Hippocampal formation (tissue), 2 donors: ENCODE measurements around the gene SALL4.
A peak's percentile ranks its signal among the peaks of the same experiment; 100 is the strongest.
"Not testable (repeated sequence)": the region's sequence is repeated elsewhere in the genome, so short reads cannot be mapped to it uniquely, and the experiment has no call there.

Experiments used
- DNase-seq, 2 donors: peaks; one replicate each; lab custom pipeline; 2025; lab: John Stamatoyannopoulos, UW

SALL4 gene

DNA sequence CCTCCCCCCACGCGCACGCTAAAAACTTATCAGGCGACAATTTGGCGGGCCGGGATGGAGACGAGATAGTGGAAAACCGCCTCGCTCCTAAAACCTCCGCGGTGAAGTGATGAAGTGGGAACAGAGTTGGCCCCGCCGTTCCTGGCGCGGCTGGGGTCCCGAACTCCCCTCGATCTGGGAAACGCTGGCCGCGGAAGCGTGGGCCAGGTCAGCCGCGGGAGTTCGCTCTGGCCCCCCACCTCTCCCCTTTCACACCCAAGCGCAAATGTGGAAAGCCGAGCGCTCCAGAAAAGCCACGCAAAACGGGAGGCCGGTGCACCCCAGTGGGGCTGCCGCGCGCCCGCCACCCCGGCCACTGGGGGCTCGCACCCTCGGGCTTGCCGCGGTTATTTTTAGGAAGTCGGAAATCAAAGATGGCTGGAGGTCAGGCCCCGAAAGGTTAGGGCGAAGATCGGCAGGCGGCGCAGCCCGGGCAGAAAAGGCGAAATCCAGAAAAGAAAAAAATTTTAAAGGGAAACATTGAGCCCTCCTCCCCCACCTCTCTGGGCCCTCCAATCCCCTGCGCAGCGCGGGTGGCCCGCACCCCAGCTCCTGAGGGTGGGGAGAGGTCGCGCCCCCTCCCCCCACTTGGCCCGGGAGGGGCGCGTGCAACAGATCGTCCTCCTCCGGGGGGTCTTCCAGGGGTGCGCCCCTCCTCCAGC lies 1.0 kb downstream of the SALL4 start:
- DNase-seq: no peak

DNA sequence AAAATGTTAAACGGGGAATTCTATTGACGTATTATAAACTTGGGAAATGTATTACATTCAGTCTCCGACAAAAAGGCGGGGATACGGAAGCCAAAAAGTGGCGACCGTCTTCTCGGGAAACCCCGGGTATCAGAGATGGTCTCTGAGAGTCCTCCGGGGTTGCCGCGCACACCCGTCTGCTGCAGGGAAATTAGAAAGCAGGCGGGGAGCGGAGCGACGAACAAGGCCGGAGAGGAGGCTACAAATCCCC lies 1.5 kb downstream of the SALL4 start:
- no peak for DNase-seq

DNA sequence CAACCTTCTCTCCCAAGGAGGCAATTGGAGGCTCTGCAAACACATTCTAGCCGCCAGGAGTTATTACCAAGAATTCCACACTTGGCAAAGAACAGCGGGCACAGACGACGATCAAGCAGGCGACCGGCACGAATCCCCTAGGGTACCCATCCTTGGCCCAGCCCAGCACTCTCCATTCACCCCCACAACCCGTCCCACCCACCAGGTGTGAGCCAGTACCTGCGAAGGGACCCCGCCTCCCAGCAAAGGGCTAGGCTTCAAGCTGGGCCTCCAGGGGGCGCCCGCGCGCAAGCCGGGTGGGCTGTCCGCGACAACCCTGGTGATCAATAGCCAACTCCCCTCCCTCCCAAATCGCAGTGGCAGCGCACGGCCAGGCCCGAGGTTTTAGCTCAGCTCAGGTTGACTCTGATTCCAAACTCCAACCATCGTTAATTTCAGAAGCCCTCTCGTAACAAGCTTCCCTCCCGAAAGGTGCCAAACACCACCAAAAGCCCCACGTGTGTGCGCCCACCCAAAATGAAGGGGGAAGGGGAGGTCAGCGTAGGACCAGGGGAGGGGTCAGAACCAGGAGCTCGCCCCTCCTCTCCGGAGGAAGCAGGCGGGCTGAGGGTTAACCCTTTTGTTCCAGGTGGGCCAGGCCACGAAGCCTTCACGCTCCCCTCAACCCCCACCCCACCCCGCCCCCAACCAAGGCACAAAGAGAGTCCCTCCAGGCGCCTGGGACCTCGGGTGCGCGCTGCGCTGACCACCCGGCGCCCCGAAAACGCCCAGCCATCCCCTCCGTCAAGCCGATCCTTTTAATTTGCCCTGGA lies 2.1 kb downstream of the SALL4 start:
- peak in 1 of 2 donors; percentile 40 for DNase-seq

DNA sequence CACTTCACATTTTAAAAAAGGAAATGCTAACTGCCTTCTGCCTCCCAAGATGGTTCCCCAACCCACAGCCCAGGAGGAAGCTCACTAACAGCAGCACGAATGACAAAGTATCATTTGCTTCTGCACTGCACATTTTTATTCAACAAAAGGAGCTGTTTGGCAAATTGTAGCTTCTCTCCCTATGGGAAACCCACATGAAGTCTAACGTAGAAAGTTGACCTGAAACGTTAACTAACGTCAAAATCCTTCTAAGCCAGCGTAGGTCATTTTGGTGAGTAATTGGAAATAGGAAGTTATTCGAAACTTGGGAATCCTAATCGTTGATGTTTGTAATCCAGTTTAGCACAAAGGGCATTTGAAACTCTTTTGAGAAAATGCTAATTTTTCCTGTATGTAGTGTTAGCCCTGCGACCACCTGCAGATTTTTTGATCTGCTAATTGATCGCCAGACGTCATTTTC lies 2.9 kb downstream of the SALL4 start:
- no peak for DNase-seq

DNA sequence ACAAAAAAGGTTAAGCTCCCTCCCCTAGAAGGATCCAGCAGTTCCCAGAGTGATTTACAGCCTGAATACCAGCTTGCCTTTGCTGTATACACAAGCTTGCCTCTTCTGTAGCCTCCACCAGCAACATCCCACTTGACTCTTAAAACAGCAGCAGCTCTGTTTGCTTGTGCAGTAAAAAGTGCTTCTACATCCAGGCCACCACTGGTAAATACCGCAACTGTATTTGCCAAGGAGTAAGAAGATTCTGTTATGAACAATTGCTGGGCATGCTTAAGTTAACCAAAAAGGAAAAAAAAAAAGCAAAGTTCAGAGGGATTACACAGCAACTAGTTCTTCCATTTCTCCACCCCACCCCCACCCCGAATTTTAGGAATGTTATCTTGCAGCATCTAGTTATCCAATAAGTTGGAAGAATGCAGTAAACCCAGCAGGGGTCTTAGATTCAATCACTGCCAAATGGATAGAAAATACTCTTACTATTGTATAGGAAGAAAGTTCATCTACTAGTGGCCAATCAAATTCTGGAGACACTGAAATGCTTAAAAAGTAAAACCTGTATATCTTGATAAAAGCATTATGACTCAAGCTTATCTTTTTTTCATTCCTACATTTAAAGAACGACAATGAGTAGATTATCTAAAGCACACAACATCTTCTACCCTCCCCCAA lies 4.8 kb downstream of the SALL4 start:
- DNase-seq: no peak

DNA sequence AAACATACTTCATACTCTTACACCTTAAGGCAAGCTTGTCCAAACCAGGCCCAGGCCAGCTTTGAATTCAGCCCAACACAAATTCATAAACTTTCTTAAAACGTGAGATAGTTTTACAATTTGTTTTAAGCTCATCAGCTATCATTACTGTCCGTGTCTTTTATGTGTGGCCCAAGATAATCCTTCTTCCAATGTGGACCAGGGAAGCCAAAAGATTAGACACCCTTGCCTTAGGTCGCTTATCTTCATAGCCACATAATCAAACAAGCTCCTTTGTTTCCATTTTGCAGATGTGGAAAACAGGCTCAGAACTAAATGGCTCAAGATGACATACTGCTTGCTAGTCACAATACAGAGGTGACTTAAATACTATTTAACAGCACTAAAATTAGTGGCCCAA lies 6.0 kb downstream of the SALL4 start:
- DNase-seq: no peak

DNA sequence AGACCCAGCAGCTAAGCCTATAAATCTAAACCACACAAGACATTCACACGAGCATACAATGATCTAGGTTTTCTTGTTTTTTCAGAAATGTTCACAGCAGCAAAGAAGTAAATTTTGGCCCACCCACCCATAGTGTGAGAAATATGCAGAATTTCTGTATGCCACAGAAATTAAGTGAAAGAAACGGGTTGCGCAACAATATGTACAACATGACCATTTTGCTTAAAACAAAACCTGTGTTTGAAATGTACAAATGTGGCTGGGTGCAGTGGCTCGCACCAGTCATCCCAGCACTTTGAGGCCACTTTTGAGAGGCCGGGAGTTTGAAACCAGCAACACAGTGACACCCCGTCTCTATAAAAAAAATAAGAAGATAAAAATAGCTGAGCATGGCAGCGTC lies 9.4 kb downstream of the SALL4 start:
- no peak for DNase-seq

DNA sequence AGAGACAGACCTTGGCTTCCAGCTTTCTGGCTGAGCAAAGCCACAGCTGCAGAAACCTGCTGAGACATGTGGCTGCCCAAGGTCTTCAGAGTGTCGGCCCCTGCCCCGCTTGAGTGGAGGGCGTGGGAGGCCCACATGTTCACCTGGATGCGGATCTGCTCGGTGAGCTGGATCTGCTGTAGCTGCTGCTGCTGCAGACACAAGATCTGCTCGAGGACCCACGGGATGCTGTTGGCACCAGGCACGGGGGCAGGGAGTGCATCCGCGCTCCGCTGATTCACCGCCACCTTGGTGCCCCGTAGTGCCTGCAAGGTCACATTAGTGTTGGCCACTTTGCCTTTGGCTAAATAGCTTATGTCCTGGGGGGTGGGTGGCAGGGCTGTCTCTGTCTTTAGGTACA lies 10.7 kb downstream of the SALL4 start:
- no peak for DNase-seq

DNA sequence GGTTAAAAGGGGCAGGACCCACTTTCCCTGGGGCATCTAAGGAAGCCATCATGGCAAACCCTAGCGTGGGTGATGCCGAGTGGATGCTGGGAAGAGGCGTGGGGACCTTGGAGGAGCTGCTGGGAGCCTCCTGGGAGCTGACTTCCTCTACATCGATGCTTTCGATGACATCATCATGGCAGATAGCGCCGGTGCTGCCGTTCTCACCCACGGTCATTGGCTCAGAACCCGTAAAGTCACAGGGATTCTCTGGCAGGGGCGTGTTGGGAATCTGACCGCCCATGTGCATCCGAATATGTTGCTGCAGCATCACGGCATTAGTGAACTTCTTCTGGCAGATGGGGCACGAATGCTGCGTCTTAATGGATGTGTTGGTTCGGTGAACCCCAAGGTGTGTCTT lies 12.1 kb downstream of the SALL4 start:
- no peak for DNase-seq

DNA sequence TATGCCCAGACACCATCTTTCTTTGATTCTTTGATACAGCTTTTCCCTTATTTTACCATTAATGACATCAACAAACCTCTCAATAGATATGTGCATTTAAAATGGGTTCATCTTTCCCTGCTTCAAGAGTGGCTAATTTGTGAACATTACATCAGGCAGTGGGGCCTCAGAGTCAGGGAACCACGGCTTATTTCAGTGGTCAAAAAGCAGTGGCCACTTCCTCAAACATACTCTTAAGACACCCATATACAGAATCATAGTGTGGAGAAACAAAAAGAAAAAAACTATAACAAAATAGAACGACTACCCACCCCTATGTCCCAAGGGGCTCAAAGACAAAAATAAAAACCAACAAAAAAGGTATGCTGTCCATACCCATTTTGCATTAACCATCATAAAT lies 12.9 kb downstream of the SALL4 start:
- no peak for DNase-seq

DNA sequence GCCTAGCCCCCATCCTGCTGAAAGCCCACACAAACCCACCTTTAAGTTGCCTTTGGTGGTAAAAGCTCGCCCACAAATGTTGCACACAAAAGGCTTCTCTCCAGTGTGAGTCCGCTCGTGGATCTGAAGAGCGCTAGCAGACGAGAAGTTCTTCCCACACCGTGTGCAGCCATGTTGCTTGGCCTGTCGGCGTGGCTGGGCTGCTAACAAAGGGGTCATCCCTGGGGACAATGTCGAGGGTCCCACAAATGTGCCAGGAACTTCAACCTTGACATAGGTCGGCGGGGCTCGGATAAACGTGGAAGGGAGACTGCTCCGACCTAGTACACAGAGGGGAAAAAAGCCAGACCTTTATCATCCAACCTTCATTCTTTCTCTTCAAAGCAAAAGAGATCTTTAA lies 13.5 kb downstream of the SALL4 start:
- DNase-seq: no peak

DNA sequence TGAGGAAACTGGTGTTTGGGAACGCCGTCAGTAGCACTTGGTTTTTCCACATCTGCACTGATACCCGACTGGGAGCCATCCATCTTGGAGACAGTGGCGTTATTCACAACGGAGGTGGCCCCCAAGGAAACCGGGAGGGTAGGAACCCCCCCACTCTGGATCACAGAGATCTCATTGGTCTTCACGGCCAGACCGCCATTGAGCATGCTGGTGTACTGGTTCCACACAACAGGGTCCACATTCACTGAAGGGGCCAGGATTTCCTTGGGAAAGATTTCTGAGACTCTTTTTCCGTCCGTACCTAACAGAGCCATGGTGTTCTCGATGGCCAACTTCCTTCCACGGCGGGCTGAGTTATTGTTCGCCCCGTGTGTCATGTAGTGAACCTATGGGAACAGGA lies 18.0 kb downstream of the SALL4 start:
- no peak for DNase-seq

DNA sequence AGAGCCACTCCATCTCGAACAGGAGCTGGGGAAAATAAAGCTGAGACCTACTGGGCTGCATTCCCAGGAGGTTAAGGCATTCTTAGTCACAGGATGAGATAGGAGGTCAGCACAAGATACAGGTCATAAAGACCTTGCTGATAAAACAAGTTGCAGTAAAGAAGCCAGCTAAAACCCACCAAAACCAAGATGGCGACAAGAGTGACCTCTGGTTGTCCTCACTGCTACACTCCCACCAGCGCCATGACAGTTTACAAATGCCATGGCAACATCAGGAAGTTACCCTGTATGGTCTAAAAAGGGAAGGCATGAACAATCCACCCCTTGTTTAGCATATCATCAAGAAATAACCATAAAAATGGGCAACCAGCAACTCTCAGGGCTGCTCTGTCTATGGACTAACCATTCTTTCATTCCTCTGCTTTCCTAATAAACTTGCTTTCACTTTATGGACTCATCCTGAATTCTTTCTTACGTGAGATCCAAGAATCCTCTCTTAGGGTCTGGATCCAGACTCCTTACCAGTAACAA lies 24.0 kb downstream of the SALL4 start:
- DNase-seq: not testable (repeated sequence)

DNA sequence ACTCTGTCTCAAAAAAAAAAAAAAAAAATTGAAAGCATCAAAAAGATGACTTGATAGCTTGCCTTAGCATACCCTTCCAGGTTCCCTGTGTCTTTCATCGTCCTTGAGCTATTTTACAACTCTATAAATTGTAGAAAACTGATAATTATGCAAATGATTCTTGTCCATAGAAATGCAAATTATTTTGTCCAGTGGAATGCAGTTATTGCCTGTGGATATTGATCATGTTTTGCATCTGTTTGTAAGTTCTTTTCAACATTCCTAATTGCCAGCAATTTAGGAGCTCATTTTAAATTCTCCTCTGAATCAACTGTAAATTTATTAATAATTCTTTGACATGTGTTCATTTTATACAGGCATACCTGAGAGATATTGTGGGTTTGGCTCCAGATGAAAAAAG lies 27.1 kb downstream of the SALL4 start:
- no peak for DNase-seq

DNA sequence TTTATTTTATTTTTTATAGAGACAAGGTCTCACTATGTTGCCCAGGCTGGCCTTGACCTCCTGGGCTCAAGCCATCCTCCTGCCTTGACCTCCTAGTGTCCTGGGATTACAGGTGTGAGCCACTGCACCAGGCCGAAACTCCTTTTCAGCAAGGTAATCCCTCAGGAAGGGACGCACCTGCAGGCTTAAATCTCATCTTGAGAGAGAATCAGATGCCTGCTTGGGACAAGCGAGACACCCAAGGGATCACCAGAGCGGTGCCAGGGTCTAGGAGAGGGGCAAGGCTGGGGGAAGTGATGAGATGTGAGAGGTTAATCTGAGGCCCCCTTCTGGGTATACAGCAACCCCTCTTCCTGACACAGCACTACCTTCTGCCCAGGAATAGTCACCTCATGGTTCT lies 30.1 kb downstream of the SALL4 start:
- no peak for DNase-seq

DNA sequence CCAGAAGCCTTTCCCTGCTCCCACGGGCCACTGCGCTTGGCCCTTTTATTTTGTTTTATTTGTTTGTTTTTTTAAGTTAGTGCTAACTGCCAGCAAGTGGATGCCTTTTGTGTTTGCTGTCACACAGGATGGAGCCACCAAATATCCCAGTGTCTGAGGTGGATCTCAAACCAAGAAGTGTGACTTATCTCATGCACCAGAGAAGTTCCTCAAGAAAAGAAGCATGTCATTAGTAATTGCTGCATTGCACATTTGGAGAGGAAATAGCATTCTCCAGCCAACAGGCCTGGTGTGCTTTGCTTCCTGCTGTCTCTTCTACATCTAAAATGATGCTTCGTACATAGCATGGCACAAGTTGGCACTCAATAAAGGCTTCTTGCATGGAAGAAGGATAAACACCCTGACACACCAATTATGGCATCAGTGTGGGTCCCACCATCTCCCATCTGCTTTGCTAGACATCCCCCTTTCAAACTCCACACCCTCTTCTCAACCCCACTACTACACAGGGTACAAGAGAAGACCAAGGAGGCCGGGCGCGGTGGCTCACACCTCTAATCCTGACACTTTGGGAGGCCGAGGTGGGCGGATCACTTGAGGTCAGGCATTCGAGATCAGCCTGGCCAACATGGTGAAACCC lies 32.2 kb downstream of the SALL4 start:
- no peak for DNase-seq

DNA sequence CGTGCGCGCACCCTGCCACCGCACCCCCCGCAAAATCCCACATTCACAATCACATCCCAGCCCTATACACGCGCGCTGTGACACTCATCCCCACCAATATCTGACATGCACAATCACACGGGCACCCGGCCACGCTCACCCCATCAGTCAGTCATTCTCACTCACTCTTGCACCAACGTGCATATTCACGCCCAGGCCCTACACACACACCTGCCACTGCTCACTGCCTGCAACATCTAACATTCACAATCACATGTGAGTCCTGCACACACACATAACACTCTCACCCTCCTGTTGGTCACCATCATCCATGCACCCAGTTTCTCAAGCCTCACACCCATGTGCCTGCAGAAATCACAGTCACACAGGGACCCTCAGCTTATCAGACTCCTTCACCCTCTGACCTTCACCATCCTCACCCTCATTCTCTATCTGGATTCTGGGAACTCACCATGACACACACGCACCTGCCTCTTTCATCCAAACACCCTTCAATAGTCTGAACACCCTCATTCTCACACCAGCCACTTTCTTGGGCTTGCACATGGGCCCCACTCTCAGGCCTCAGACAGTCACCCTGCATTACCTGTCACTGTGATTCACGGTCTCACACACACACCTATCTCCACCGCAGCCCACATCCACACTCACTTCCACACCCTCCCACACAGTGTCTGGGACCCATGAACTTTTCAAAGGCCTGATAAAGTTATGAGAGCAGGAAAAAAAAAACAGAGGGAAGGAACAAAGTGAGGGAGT lies 33.4 kb downstream of the SALL4 start:
- peak in 1 of 2 donors; percentile 12 for DNase-seq

DNA sequence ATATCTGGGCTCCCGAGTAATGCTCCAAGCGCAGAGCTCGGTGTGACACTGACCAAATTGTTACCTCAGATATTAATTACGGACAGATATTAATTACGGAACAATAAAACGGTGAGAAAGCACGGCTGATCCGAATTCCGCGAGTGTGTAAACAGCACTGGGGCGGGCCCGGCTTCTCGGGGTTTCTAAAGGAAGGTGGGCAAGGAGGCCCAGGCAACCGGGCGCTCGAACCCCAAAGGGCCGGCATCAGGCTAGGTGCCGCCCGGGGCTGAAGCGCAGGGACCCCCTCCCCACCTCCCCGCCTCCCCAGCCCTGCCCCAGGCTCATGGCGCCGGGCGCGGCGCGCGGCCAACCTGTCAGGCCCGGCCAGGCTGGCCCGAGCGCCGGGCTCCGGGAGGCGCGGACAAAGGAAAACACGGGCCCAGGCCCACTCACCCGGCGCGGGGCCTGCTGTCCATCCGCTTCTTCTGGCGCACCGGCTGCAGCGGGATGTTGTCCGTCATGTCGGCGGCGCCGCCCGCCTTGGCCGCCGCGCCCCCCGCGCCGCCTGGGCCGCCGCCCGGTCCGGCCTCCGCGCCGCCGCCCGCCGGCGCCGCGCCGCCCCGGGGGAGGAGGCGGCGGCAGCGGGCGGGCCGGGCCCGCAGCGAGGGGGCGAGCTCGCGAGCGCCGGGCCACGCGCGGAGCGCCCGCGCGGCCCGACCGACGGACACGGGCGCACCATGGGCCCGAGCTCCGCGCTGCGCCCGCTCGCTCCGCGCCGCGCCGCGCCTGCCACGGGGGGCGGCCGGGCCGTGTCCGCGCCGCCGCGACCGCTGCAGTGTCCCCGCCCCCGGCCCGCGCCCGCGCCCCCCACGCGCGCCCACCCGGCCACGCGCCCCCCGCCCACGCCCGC lies 34.2 kb downstream of the SALL4 start, which contains the start of gene ATP9A:
Gene ATP9A (minus strand): TSS at position 524 of the 892 bp plus-strand sequence. CDS start 21 bp downstream, at position 503.
- peak in 1 of 2 donors; percentile 37 for DNase-seq

DNA sequence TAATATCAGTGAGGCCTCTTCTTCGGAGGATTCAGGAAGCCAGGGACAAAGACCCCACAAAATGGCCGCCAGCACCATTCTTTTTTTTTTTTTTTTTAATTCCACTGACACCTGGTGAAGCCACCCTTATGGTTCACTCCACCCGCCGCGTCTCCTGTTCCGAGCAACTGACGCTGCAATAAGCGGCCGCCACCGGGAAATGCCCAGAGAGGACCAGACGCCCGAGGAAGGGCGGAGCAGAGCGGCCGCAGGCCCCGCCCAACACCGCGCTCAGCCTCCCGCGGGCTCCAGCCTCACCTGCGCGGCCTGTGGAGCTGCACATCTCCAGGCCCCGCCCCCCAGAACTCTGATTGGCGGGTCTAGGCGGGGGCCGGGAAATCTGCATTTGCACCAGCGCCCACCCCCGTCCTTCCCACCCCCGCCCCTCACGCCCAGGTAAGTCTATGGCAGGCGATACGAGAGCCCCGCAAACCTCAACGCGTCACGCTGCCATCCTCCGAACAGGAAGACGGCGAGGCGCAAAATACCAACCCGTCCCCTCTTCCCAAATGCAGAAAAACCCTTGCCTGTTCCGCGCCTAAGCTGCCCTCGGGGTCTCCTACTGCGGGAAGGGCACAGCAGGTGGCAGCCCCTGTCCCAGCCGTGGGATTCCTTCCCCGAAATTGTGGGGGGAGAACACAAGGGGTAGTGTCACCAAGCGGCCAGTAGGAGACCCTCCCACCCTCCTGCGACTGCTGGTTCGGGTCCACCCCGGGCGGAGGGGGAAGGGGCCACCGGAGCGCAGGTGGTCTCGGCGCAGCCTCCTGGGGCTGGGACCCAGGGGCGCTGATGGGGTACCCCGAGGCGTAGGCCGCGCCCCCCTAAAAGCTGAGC lies 35.1 kb downstream of the SALL4 start:
- DNase-seq: peak; percentile 51 to 55
